B cell (primary cell): ENCODE measurements around the gene DYTN. TPM values are rescaled to one million over a fixed set of nuclear protein-coding genes. Genes with fewer than 3 reads are reported as not detected.

ENCODE experiments used
- ATAC-seq: fragments of 200-7000 bp; cut with Tn5 transposase; one replicate; pipeline ENCODE4 v1.10.0; 2021; ENCODE audit warnings: low read depth, mild to moderate bottlenecking, moderate number of reproducible peaks, moderate library complexity
- CTCF ChIA-PET: fragments of 350-600 bp; sonication (Branson Sonifier 250); formaldehyde crosslinking; loops from one replicate; lab custom pipeline; 2021; ENCODE audit warnings: antibody characterized with exemption, inconsistent platforms; lab: Charles Lee
- POLR2A ChIA-PET: fragments of 350-600 bp; sonication (Branson Sonifier 250); formaldehyde crosslinking; loops from one replicate; lab custom pipeline; 2021; ENCODE audit warnings: antibody characterized with exemption; lab: Charles Lee
- DNase-seq: peaks from one replicate; pipeline ENCODE4 v3.0.0; 2013
- H2AFZ ChIP-seq: 2 replicates; pipeline ENCODE4 v1.6.1; 2012; ENCODE audit warnings: mild to moderate bottlenecking, low read depth, low read length; ENCODE audit not compliant: insufficient read depth, poor library complexity, severe bottlenecking
- H3K27ac ChIP-seq, 2 donors: 1 replicate in 1 of 2; 2 replicates in 1 of 2; pipeline ENCODE4 v1.5.1; 2012 to 2013; ENCODE audit warnings: low read length in 2 of 2, mild to moderate bottlenecking in 2 of 2, moderate library complexity in 1 of 2
- H3K27me3 ChIP-seq, 4 experiments: fragments of 200-600 bp in 1 of 4; sonication (generic) in 1 of 4; replicated peaks in 1 of 4; 1 replicate in 2 of 4; 2 replicates in 2 of 4; pipeline versions ENCODE4 v1.6.1 to v1.7.0; 2013 to 2016; ENCODE audit warnings: low read length in 3 of 4, mild to moderate bottlenecking in 2 of 4, mixed read lengths in 1 of 4, moderate library complexity in 1 of 4; ENCODE audit not compliant: insufficient read depth in 4 of 4, control insufficient read depth in 3 of 4; ENCODE audit errors: control extremely low read depth in 1 of 4
- H3K36me3 ChIP-seq, 2 experiments: replicated peaks in 1 of 2; 1 replicate in 1 of 2; 2 replicates in 1 of 2; pipeline versions ENCODE4 v1.6.1 to v1.7.1; 2013; ENCODE audit warnings: low read length in 1 of 2; ENCODE audit not compliant: insufficient read depth in 2 of 2, control insufficient read depth in 1 of 2; ENCODE audit errors: control extremely low read depth in 1 of 2, extremely low read depth in 1 of 2
- H3K4me1 ChIP-seq, 2 donors: fragments of 200-600 bp in 1 of 2; sonication (generic) in 1 of 2; 1 replicate in 1 of 2; 2 replicates in 1 of 2; pipeline versions ENCODE4 v1.5.1 to v1.6.1; 2013 to 2017; ENCODE audit warnings: low read length in 2 of 2; ENCODE audit not compliant: control insufficient read depth in 2 of 2, insufficient read depth in 2 of 2
- H3K4me2 ChIP-seq: replicated peaks from 2 replicates; pipeline ENCODE3; 2012; ENCODE audit warnings: mild to moderate bottlenecking, low read depth, low read length; ENCODE audit not compliant: poor library complexity, severe bottlenecking
- H3K4me3 ChIP-seq, 5 experiments: fragments of 200-600 bp in 1 of 5; sonication (generic) in 1 of 5; 1 replicate in 3 of 5; 2 replicates in 2 of 5; pipeline versions ENCODE4 v1.5.1 to v1.7.0; 2011 to 2016; ENCODE audit warnings: low read length in 4 of 5, mild to moderate bottlenecking in 4 of 5, low read depth in 2 of 5, control low read depth in 1 of 5, moderate library complexity in 1 of 5; ENCODE audit not compliant: insufficient read depth in 1 of 5; ENCODE audit errors: control extremely low read depth in 1 of 5, extremely low read depth in 1 of 5
- H3K79me2 ChIP-seq: fragments of 200-600 bp; sonication (generic); one replicate; pipeline ENCODE4 v1.6.0; 2016; ENCODE audit warnings: low read length; ENCODE audit not compliant: control insufficient read depth, insufficient read depth
- H3K9ac ChIP-seq: fragments of 200-600 bp; sonication (generic); 2 replicates; pipeline ENCODE4 v1.6.1; 2017; ENCODE audit warnings: mild to moderate bottlenecking, low read length, moderate library complexity
- H3K9me3 ChIP-seq, 3 donors: one replicate each; pipeline versions ENCODE4 v1.6.1 to v1.7.1; 2013; ENCODE audit warnings: low read length in 2 of 3; ENCODE audit not compliant: control insufficient read depth in 2 of 3, insufficient read depth in 1 of 3; ENCODE audit errors: control extremely low read depth in 1 of 3
- H4K20me1 ChIP-seq: 2 replicates; pipeline ENCODE4 v1.6.0; 2012; ENCODE audit warnings: mild to moderate bottlenecking, low read length; ENCODE audit not compliant: insufficient read depth, control insufficient read depth, poor library complexity, severe bottlenecking
- H3K27ac Mint-ChIP-seq: one replicate; pipeline ENCODE4 v1.8.0; 2021; ENCODE audit warnings: mixed read lengths
- H3K27me3 Mint-ChIP-seq: one replicate; pipeline ENCODE4 v1.8.0; 2021; ENCODE audit warnings: mixed read lengths
- H3K4me1 Mint-ChIP-seq: one replicate; pipeline ENCODE4 v1.8.0; 2021; ENCODE audit warnings: mixed read lengths
- H3K4me3 Mint-ChIP-seq: one replicate; pipeline ENCODE4 v1.8.0; 2021; ENCODE audit warnings: mixed read lengths
- H3K9me3 Mint-ChIP-seq: one replicate; pipeline ENCODE4 v1.8.0; 2022; ENCODE audit warnings: mixed read lengths; ENCODE audit not compliant: insufficient read depth
- CTCF ChIP-seq: fragments of 200-600 bp; IDR thresholded peaks from one replicate; pipeline ENCODE4 v1.8.0; 2022; ENCODE audit warnings: antibody characterized with exemption, mild to moderate bottlenecking
- EZH2 ChIP-seq: IDR thresholded peaks from 2 replicates; pipeline ENCODE4 v1.6.1; 2012; ENCODE audit warnings: borderline replicate concordance, low read depth, mild to moderate bottlenecking, moderate library complexity, low read length; ENCODE audit not compliant: insufficient read depth, poor library complexity, severe bottlenecking
- WGBS: methylation state at CpG from one replicate; pipeline ENCODE4 v1.1.5; 2013; ENCODE audit warnings: missing lambda C conversion rate; ENCODE audit not compliant: insufficient coverage; 5-methylcytosine and 5-hydroxymethylcytosine counted together
- intact Hi-C: fragments of 100-400 bp; cut with micrococcal nuclease; formaldehyde crosslinking; loops from one replicate; pipeline ENCODE4 v1.10.0; 2022
- polyA plus RNA-seq: library from polyadenylated mRNA; depleted of rRNA; stranded (reverse); fragments of >200 nt; gene quantifications from 2 replicates; pipeline ENCODE4 v1.2.3, GENCODE V29; 2012
- total RNA-seq, 2 donors: library from RNA; stranded (reverse); fragments of 120-200 nt in 1 of 2; gene quantifications; 1 replicate in 1 of 2; 2 replicates in 1 of 2; pipeline versions ENCODE4 v1.2.3 to v1.2.4, GENCODE V29; 2013 to 2022

Gene DYTN
- total and polyA plus RNA-seq, 2 donors (not counting 1 experiment from before 2014, with no cell fraction given), result not detected

DNA sequence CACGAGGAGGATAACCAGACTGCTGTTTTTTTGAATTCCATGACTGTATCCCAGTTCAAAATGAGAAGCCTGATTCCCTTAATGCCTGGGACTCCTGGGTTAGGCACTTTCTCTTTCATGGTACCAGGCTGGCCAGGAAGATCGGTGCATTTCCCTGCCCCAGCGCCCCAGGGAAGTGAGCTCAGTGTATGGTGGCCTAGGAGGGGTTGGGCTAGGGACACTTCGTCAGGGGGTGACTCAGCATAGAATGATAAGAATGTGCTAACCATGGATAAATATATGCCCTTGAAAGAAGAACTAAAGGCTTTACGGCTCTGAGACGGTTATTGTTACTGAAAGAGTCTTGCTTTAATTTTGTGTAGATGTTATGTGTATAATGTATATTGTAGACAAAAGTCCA lies 103.4 kb downstream of the DYTN start:
- Histone ChIP-seq H3K36me3 (no peaks in the 10 kb centered on the region), H3K9ac (no peak overlapping the region), H4K20me1 (no peaks in the 10 kb centered on the region), H3K27me3 (no peaks in the 10 kb centered on the region), H3K9me3 (no peaks in the 10 kb centered on the region), H2AFZ (no peak overlapping the region), H3K27ac (no peak overlapping the region), H3K4me3 (no peak overlapping the region), H3K4me2 (no peak overlapping the region), H3K4me1 (no peaks in the 10 kb centered on the region), H3K79me2 (no peaks in the 10 kb centered on the region)
- intact Hi-C loops, result no loop called here
- Mint-ChIP-seq H3K27ac (no peak overlapping the region), H3K9me3 (no peaks in the 10 kb centered on the region), H3K4me1 (no peaks in the 10 kb centered on the region), H3K4me3 (no peak overlapping the region), H3K27me3 (no peaks in the 10 kb centered on the region)
- ATAC-seq, result no peak
- TF ChIP-seq EZH2, result no peak
- TF ChIP-seq CTCF, result no peak
- no peak for DNase-seq
- WGBS, result 79% methylated on average over 6 of the region's 6 CpGs
- ChIA-PET POLR2A (no interaction called here), CTCF (no interaction called here)

GRCh38 chr2:206611736-206612135 lies 106.5 kb downstream of the DYTN start:
- Histone ChIP-seq H3K27me3 (no peaks in the 10 kb centered on the region), H3K9me3 (no peaks in the 10 kb centered on the region), H3K27ac (no peak overlapping the region), H3K4me1 (no peaks in the 10 kb centered on the region), H3K4me3 (no peak overlapping the region), H4K20me1 (no peaks in the 10 kb centered on the region), H3K4me2 (no peak overlapping the region), H2AFZ (no peak overlapping the region), H3K79me2 (no peaks in the 10 kb centered on the region), H3K36me3 (no peaks in the 10 kb centered on the region), H3K9ac (no peak overlapping the region)
- H3K9me3 Mint-ChIP-seq, result no peaks in the 10 kb centered on the region
- H3K27me3 Mint-ChIP-seq, result no peaks in the 10 kb centered on the region
- TF ChIP-seq EZH2 (no peak), CTCF (no peak)
- no peak overlapping the region for H3K27ac Mint-ChIP-seq
- POLR2A ChIA-PET, result no interaction called here
- 87% methylated on average over 3 of the region's 3 CpGs for WGBS
- H3K4me3 Mint-ChIP-seq, result no peak overlapping the region
- ATAC-seq, result no peak
- H3K4me1 Mint-ChIP-seq, result no peaks in the 10 kb centered on the region
- CTCF ChIA-PET, result no interaction called here
- intact Hi-C loops, result no loop called here
- DNase-seq, result no peak
